Endothelial cell of umbilical vein (primary cell): ENCODE data around the gene SAMD4A. TPM values are rescaled to one million over a fixed set of nuclear protein-coding genes. Genes with fewer than 3 reads are reported as not detected.

Experiments used
- BruUV-seq: library from RNA; stranded (reverse); fragments of 400-500 nt; replicated peaks from 2 replicates; lab custom pipeline; 2021; lab: Mats Ljungman, UMichigan
- CTCF ChIA-PET: fragments of 300-600, 350-600 bp; sonication (Branson Sonifier 250); formaldehyde crosslinking; loops from one replicate; lab custom pipeline; 2021; ENCODE audit warnings: antibody characterized with exemption, inconsistent platforms; lab: Charles Lee
- POLR2A ChIA-PET: fragments of 300-600, 350-600 bp; sonication (Branson Sonifier 250); formaldehyde crosslinking; loops from one replicate; lab custom pipeline; 2021; ENCODE audit warnings: antibody characterized with exemption, inconsistent platforms; lab: Charles Lee
- DNase-seq: peaks from one replicate; pipeline ENCODE4 v3.0.0-alpha.2; 2011; ENCODE audit warnings: low read depth, low spot score
- FAIRE-seq: peaks from 2 replicates; lab custom pipeline; 2011; peaks lifted over from hg19 to GRCh38; lab: Jason Lieb, UNC
- H2AFZ ChIP-seq: 2 replicates; pipeline ENCODE4 v1.6.0; 2012; ENCODE audit warnings: low read depth, low read length, control low read depth, inconsistent platforms
- H3K27ac ChIP-seq: 2 replicates; pipeline ENCODE4 v1.5.1; 2011; ENCODE audit warnings: low read depth, mild to moderate bottlenecking, control low read depth, low read length, moderate library complexity; ENCODE audit not compliant: insufficient read depth
- H3K27me3 ChIP-seq, 2 experiments: 2 replicates each; pipeline versions ENCODE4 v1.6.0 to v1.6.1; 2011; ENCODE audit warnings: low read length in 2 of 2, mixed read lengths in 1 of 2; ENCODE audit not compliant: control insufficient read depth in 2 of 2, insufficient read depth in 2 of 2
- H3K36me3 ChIP-seq, 2 experiments: 2 replicates in 1 of 2; 3 replicates in 1 of 2; pipeline ENCODE4 v1.5.1; 2011; ENCODE audit warnings: low read length in 2 of 2, mild to moderate bottlenecking in 1 of 2, moderate library complexity in 1 of 2; ENCODE audit not compliant: control insufficient read depth in 2 of 2, insufficient read depth in 2 of 2; ENCODE audit errors: extremely low read depth in 1 of 2
- H3K4me1 ChIP-seq: 3 replicates; pipeline ENCODE4 v1.5.1; 2011; ENCODE audit warnings: mild to moderate bottlenecking, low read length; ENCODE audit not compliant: control insufficient read depth, insufficient read depth; ENCODE audit errors: extremely low read depth
- H3K4me2 ChIP-seq: 2 replicates; pipeline ENCODE4 v1.6.1; 2011; ENCODE audit warnings: low read length, control low read depth, mixed read lengths; ENCODE audit not compliant: insufficient read depth
- H3K4me3 ChIP-seq, 3 experiments: fragments of 200-600 bp in 1 of 3; sonication (generic), shearing (Covaris generic) in 1 of 3; replicated peaks in 1 of 3; 2 replicates each; pipeline ENCODE4 v1.5.1; 2011 to 2016; ENCODE audit warnings: control low read depth in 3 of 3, low read length in 3 of 3, mild to moderate bottlenecking in 2 of 3, inconsistent platforms in 1 of 3, low read depth in 1 of 3, moderate library complexity in 1 of 3; ENCODE audit not compliant: insufficient read depth in 1 of 3
- H3K79me2 ChIP-seq: 2 replicates; pipeline ENCODE4 v1.6.0; 2012; ENCODE audit warnings: low read length, inconsistent platforms; ENCODE audit not compliant: control insufficient read depth, insufficient read depth
- H3K9ac ChIP-seq: replicated peaks from 2 replicates; pipeline ENCODE3; 2011; ENCODE audit warnings: low read length, control low read depth; ENCODE audit not compliant: insufficient read depth; ENCODE audit errors: extremely low read depth
- H3K9me1 ChIP-seq: replicated peaks from 3 replicates; pipeline ENCODE4 v1.6.0; 2011; ENCODE audit warnings: mild to moderate bottlenecking, low read length; ENCODE audit not compliant: control insufficient read depth, insufficient read depth; ENCODE audit errors: extremely low read depth
- H3K9me3 ChIP-seq: replicated peaks from 2 replicates; pipeline ENCODE4 v1.5.1; 2012; ENCODE audit warnings: low read length, inconsistent platforms; ENCODE audit not compliant: control insufficient read depth, insufficient read depth
- H4K20me1 ChIP-seq: replicated peaks from 2 replicates; pipeline ENCODE3; 2011; ENCODE audit warnings: mild to moderate bottlenecking, low read length; ENCODE audit not compliant: control insufficient read depth, insufficient read depth; ENCODE audit errors: extremely low read depth
- EZH2 ChIP-seq: IDR thresholded peaks from 2 replicates; pipeline ENCODE4 v1.6.1; 2012; ENCODE audit warnings: borderline replicate concordance, low read depth, mild to moderate bottlenecking, moderate library complexity, low read length, inconsistent platforms; ENCODE audit not compliant: severe bottlenecking
- FOS ChIP-seq: IDR thresholded peaks from 2 replicates; pipeline ENCODE4 v1.6.1; 2011; ENCODE audit warnings: mild to moderate bottlenecking, low read length, moderate library complexity, borderline replicate concordance; ENCODE audit not compliant: insufficient read depth
- GATA2 ChIP-seq: IDR thresholded peaks from 2 replicates; pipeline ENCODE4 v1.7.0; 2011; ENCODE audit warnings: low read depth, mild to moderate bottlenecking, moderate library complexity, mixed read lengths, low read length; ENCODE audit not compliant: insufficient read length, insufficient read depth
- JUN ChIP-seq: IDR thresholded peaks from 2 replicates; pipeline ENCODE4 v1.6.1; 2011; ENCODE audit warnings: borderline replicate concordance, low read depth; ENCODE audit not compliant: insufficient read length, insufficient read depth
- MYC ChIP-seq: IDR thresholded peaks from one replicate; pipeline ENCODE4 v1.6.1; 2011; ENCODE audit warnings: mild to moderate bottlenecking, low read depth, low read length
- POLR2A ChIP-seq: IDR thresholded peaks from 2 replicates; pipeline ENCODE4 v1.6.1; 2012; ENCODE audit warnings: low read depth, mild to moderate bottlenecking, control low read depth, low read length
- POLR2AphosphoS5 ChIP-seq: IDR thresholded peaks from 2 replicates; pipeline ENCODE4 v1.6.1; 2012; ENCODE audit warnings: low read depth, mild to moderate bottlenecking, control low read depth, low read length, moderate library complexity; ENCODE audit not compliant: insufficient read depth
- dilution Hi-C: fragments of 300-500 bp; cut with MboI; formaldehyde crosslinking; loops from one replicate; pipeline ENCODE4 v1.15.0; 2019; ENCODE audit warnings: low sequenced_read_pairs; ENCODE audit not compliant: extremely low pct_ligation_motif_present
- intact Hi-C: fragments of 100-400 bp; cut with micrococcal nuclease; formaldehyde crosslinking; loops from one replicate; pipeline ENCODE4 v1.10.0; 2022
- polyA plus RNA-seq, 4 experiments: library from polyadenylated mRNA; depleted of rRNA in 3 of 4; stranded (reverse) in 3 of 4; unstranded in 1 of 4; fragments of >200 nt; gene quantifications; 2 replicates each; pipeline versions ENCODE4 v1.2.1 to v1.2.3, GENCODE V29; 2011 to 2012; ENCODE audit warnings: missing spikeins in 1 of 4
- total RNA-seq: library from RNA; stranded (reverse); gene quantifications from 2 replicates; pipeline ENCODE4 v1.2.3, GENCODE V29; 2021
- TF ChIP-seq, protein P1 (sequence below): IDR thresholded peaks from 2 replicates; pipeline ENCODE4 v1.6.1; 2011; ENCODE audit not compliant: insufficient read depth, insufficient read length
- TF ChIP-seq, protein P2 (sequence below), 2 donors: IDR thresholded peaks; 1 replicate in 1 of 2; 2 replicates in 1 of 2; pipeline ENCODE4 v1.5.1; 2011; ENCODE audit warnings: low read length in 2 of 2, mild to moderate bottlenecking in 2 of 2, moderate library complexity in 2 of 2, control low read depth in 1 of 2, inconsistent platforms in 1 of 2, low read depth in 1 of 2; ENCODE audit not compliant: insufficient read depth in 1 of 2; ENCODE audit errors: extremely low read depth in 1 of 2

The SAMD4A gene
- total and polyA plus RNA-seq, 2 donors (not counting 3 experiments of a cell fraction or from before 2014, with no cell fraction given), result 37.7 to 95.3 TPM

- Histone ChIP-seq H2AFZ (no peak overlapping the region), H3K4me3 (no peak overlapping the region), H3K9me1 (no peaks in the 10 kb centered on the region), H3K4me2 (no peak overlapping the region), H4K20me1 (no peaks in the 10 kb centered on the region), H3K4me1 (no peaks in the 10 kb centered on the region), H3K9me3 (no peaks in the 10 kb centered on the region), H3K36me3 (peaks cover 2 to 3% of the 10 kb centered on the region in 2 experiments), H3K27ac (no peak overlapping the region), H3K27me3 (no peaks in the 10 kb centered on the region), H3K79me2 (peaks cover 11% of the 10 kb centered on the region), H3K9ac (no peak overlapping the region)
- no TSS peak for BruUV-seq
- TF ChIP-seq, protein P1, sequence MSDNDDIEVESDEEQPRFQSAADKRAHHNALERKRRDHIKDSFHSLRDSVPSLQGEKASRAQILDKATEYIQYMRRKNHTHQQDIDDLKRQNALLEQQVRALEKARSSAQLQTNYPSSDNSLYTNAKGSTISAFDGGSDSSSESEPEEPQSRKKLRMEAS, result no peak
- TF ChIP-seq POLR2A (no peak), JUN (no peak), MYC (no peak), EZH2 (no peak), FOS (no peak), GATA2 (no peak), POLR2AphosphoS5 (no peak)
- TF ChIP-seq, protein P2, sequence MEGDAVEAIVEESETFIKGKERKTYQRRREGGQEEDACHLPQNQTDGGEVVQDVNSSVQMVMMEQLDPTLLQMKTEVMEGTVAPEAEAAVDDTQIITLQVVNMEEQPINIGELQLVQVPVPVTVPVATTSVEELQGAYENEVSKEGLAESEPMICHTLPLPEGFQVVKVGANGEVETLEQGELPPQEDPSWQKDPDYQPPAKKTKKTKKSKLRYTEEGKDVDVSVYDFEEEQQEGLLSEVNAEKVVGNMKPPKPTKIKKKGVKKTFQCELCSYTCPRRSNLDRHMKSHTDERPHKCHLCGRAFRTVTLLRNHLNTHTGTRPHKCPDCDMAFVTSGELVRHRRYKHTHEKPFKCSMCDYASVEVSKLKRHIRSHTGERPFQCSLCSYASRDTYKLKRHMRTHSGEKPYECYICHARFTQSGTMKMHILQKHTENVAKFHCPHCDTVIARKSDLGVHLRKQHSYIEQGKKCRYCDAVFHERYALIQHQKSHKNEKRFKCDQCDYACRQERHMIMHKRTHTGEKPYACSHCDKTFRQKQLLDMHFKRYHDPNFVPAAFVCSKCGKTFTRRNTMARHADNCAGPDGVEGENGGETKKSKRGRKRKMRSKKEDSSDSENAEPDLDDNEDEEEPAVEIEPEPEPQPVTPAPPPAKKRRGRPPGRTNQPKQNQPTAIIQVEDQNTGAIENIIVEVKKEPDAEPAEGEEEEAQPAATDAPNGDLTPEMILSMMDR (IDR thresholded peaks at IDR 0.05; ENCODE audit: extremely low read depth in 1 of 2, insufficient read depth in 1 of 2, low read depth in 1 of 2, low read length in 2 of 2), result no peak
- FAIRE-seq (no peak), DNase-seq (no peak)
- ChIA-PET POLR2A (no interaction called here), CTCF (interaction anchor here (1.7 kb wide), 1 partner anchor 13 kb away, joined by 7 read pairs; no protein-coding TSS in a partner anchor)
- intact Hi-C loops, result no loop called here
- dilution Hi-C loops, result no loop called here
Measured at GRCh38 chr14:54735424-54735823, 168.5 kb downstream of the SAMD4A start.
